ENCODE data around the gene PDE11A.

PDE11A gene

GRCh38 chr2:177726931-177727348 lies 345.6 kb downstream of the PDE11A start:
- H3K27ac ChIP-seq (ENCODE audit: low read depth in 2 of 2, low read length in 2 of 2) = no peak overlapping the region
- no peaks in the 10 kb centered on the region for H3K36me3 ChIP-seq (ENCODE audit: control insufficient read depth in 2 of 2, insufficient read depth in 2 of 2, low read length in 2 of 2)
- no peaks in the 10 kb centered on the region for H3K27me3 ChIP-seq (ENCODE audit: control insufficient read depth in 2 of 2, insufficient read depth in 2 of 2, low read length in 2 of 2)
- H3K9ac ChIP-seq (ENCODE audit: low read depth in 1 of 2, low read length in 2 of 2) = no peak overlapping the region
- H3K9me3 ChIP-seq (ENCODE audit: control insufficient read depth in 2 of 2, low read length in 2 of 2) = no peaks in the 10 kb centered on the region
- H3K4me3 ChIP-seq (ENCODE audit: low read length in 2 of 2) = no peak overlapping the region
- no peaks in the 10 kb centered on the region for H3K4me1 ChIP-seq (ENCODE audit: control insufficient read depth in 2 of 2, insufficient read depth in 2 of 2, low read length in 2 of 2)

- Histone ChIP-seq H3K9me3 (ENCODE audit: control insufficient read depth in 2 of 2, low read length in 2 of 2) (no peaks in the 10 kb centered on the region), H3K4me3 (ENCODE audit: low read length in 2 of 2) (no peak overlapping the region), H3K36me3 (ENCODE audit: control insufficient read depth in 2 of 2, insufficient read depth in 2 of 2, low read length in 2 of 2) (no peaks in the 10 kb centered on the region), H3K4me1 (ENCODE audit: control insufficient read depth in 2 of 2, insufficient read depth in 2 of 2, low read length in 2 of 2) (no peaks in the 10 kb centered on the region), H3K27ac (ENCODE audit: low read depth in 2 of 2, low read length in 2 of 2) (no peak overlapping the region), H3K9ac (ENCODE audit: low read depth in 1 of 2, low read length in 2 of 2) (no peak overlapping the region), H3K27me3 (ENCODE audit: control insufficient read depth in 2 of 2, insufficient read depth in 2 of 2, low read length in 2 of 2) (no peaks in the 10 kb centered on the region)
Measured at GRCh38 chr2:177724398-177725287, 347.9 kb downstream of the PDE11A start.

GRCh38 chr2:177723235-177723634 lies 349.3 kb downstream of the PDE11A start:
- Histone ChIP-seq H3K4me3 (ENCODE audit: low read length in 2 of 2) (no peak overlapping the region), H3K9ac (ENCODE audit: low read depth in 1 of 2, low read length in 2 of 2) (no peak overlapping the region), H3K36me3 (ENCODE audit: control insufficient read depth in 2 of 2, insufficient read depth in 2 of 2, low read length in 2 of 2) (no peaks in the 10 kb centered on the region), H3K4me1 (ENCODE audit: control insufficient read depth in 2 of 2, insufficient read depth in 2 of 2, low read length in 2 of 2) (no peaks in the 10 kb centered on the region), H3K9me3 (ENCODE audit: control insufficient read depth in 2 of 2, low read length in 2 of 2) (no peaks in the 10 kb centered on the region), H3K27ac (ENCODE audit: low read depth in 2 of 2, low read length in 2 of 2) (no peak overlapping the region), H3K27me3 (ENCODE audit: control insufficient read depth in 2 of 2, insufficient read depth in 2 of 2, low read length in 2 of 2) (no peaks in the 10 kb centered on the region)

- Histone ChIP-seq H3K36me3 (ENCODE audit: control insufficient read depth in 2 of 2, insufficient read depth in 2 of 2, low read length in 2 of 2) (no peaks in the 10 kb centered on the region), H3K27ac (ENCODE audit: low read depth in 2 of 2, low read length in 2 of 2) (no peak overlapping the region), H3K4me1 (ENCODE audit: control insufficient read depth in 2 of 2, insufficient read depth in 2 of 2, low read length in 2 of 2) (no peaks in the 10 kb centered on the region), H3K4me3 (ENCODE audit: low read length in 2 of 2) (no peak overlapping the region), H3K9ac (ENCODE audit: low read depth in 1 of 2, low read length in 2 of 2) (no peak overlapping the region), H3K27me3 (ENCODE audit: control insufficient read depth in 2 of 2, insufficient read depth in 2 of 2, low read length in 2 of 2) (no peaks in the 10 kb centered on the region), H3K9me3 (ENCODE audit: control insufficient read depth in 2 of 2, low read length in 2 of 2) (no peaks in the 10 kb centered on the region)
Measured at GRCh38 chr2:177721818-177722567, 350.6 kb downstream of the PDE11A start.

- H3K27me3 ChIP-seq (ENCODE audit: control insufficient read depth in 2 of 2, insufficient read depth in 2 of 2, low read length in 2 of 2) = no peaks in the 10 kb centered on the region
- no peaks in the 10 kb centered on the region for H3K36me3 ChIP-seq (ENCODE audit: control insufficient read depth in 2 of 2, insufficient read depth in 2 of 2, low read length in 2 of 2)
- no peaks in the 10 kb centered on the region for H3K4me1 ChIP-seq (ENCODE audit: control insufficient read depth in 2 of 2, insufficient read depth in 2 of 2, low read length in 2 of 2)
- H3K27ac ChIP-seq (ENCODE audit: low read depth in 2 of 2, low read length in 2 of 2) = no peak overlapping the region
- no peaks in the 10 kb centered on the region for H3K9me3 ChIP-seq (ENCODE audit: control insufficient read depth in 2 of 2, low read length in 2 of 2)
- no peak overlapping the region for H3K4me3 ChIP-seq (ENCODE audit: low read length in 2 of 2)
- no peak overlapping the region for H3K9ac ChIP-seq (ENCODE audit: low read depth in 1 of 2, low read length in 2 of 2)
Measured at GRCh38 chr2:177721087-177721486, 351.5 kb downstream of the PDE11A start.

GRCh38 chr2:177717831-177718618 lies 354.6 kb downstream of the PDE11A start:
- Histone ChIP-seq H3K9me3 (ENCODE audit: control insufficient read depth in 2 of 2, low read length in 2 of 2) (no peaks in the 10 kb centered on the region), H3K9ac (ENCODE audit: low read depth in 1 of 2, low read length in 2 of 2) (no peak overlapping the region)

GRCh38 chr2:177716484-177716883 lies 356.1 kb downstream of the PDE11A start:
- Histone ChIP-seq H3K27ac (ENCODE audit: low read depth in 2 of 2, low read length in 2 of 2) (no peak overlapping the region), H3K27me3 (ENCODE audit: control insufficient read depth in 2 of 2, insufficient read depth in 2 of 2, low read length in 2 of 2) (no peaks in the 10 kb centered on the region), H3K9ac (ENCODE audit: low read depth in 1 of 2, low read length in 2 of 2) (no peak overlapping the region), H3K36me3 (ENCODE audit: control insufficient read depth in 2 of 2, insufficient read depth in 2 of 2, low read length in 2 of 2) (no peaks in the 10 kb centered on the region), H3K4me3 (ENCODE audit: low read length in 2 of 2) (no peak overlapping the region), H3K4me1 (ENCODE audit: control insufficient read depth in 2 of 2, insufficient read depth in 2 of 2, low read length in 2 of 2) (no peaks in the 10 kb centered on the region), H3K9me3 (ENCODE audit: control insufficient read depth in 2 of 2, low read length in 2 of 2) (no peaks in the 10 kb centered on the region)

More at GRCh38 chr2:177717831-177718618, 354.6 kb downstream of the PDE11A start:
- H3K4me1 ChIP-seq (ENCODE audit: control insufficient read depth in 2 of 2, insufficient read depth in 2 of 2, low read length in 2 of 2) = no peaks in the 10 kb centered on the region
- H3K4me3 ChIP-seq (ENCODE audit: low read length in 2 of 2) = no peak overlapping the region
- no peak overlapping the region for H3K27ac ChIP-seq (ENCODE audit: low read depth in 2 of 2, low read length in 2 of 2)
- no peaks in the 10 kb centered on the region for H3K36me3 ChIP-seq (ENCODE audit: control insufficient read depth in 2 of 2, insufficient read depth in 2 of 2, low read length in 2 of 2)
- no peaks in the 10 kb centered on the region for H3K27me3 ChIP-seq (ENCODE audit: control insufficient read depth in 2 of 2, insufficient read depth in 2 of 2, low read length in 2 of 2)

GRCh38 chr2:177715771-177716170 lies 356.8 kb downstream of the PDE11A start:
- no peak overlapping the region for H3K4me3 ChIP-seq (ENCODE audit: low read length in 2 of 2)
- H3K36me3 ChIP-seq (ENCODE audit: control insufficient read depth in 2 of 2, insufficient read depth in 2 of 2, low read length in 2 of 2) = no peaks in the 10 kb centered on the region
- H3K9me3 ChIP-seq (ENCODE audit: control insufficient read depth in 2 of 2, low read length in 2 of 2) = no peaks in the 10 kb centered on the region
- no peaks in the 10 kb centered on the region for H3K4me1 ChIP-seq (ENCODE audit: control insufficient read depth in 2 of 2, insufficient read depth in 2 of 2, low read length in 2 of 2)
- H3K27me3 ChIP-seq (ENCODE audit: control insufficient read depth in 2 of 2, insufficient read depth in 2 of 2, low read length in 2 of 2) = no peaks in the 10 kb centered on the region
- no peak overlapping the region for H3K9ac ChIP-seq (ENCODE audit: low read depth in 1 of 2, low read length in 2 of 2)
- H3K27ac ChIP-seq (ENCODE audit: low read depth in 2 of 2, low read length in 2 of 2) = no peak overlapping the region

- Histone ChIP-seq H3K9me3 (ENCODE audit: control insufficient read depth in 2 of 2, low read length in 2 of 2) (no peaks in the 10 kb centered on the region), H3K4me1 (ENCODE audit: control insufficient read depth in 2 of 2, insufficient read depth in 2 of 2, low read length in 2 of 2) (no peaks in the 10 kb centered on the region), H3K9ac (ENCODE audit: low read depth in 1 of 2, low read length in 2 of 2) (no peak overlapping the region), H3K27me3 (ENCODE audit: control insufficient read depth in 2 of 2, insufficient read depth in 2 of 2, low read length in 2 of 2) (no peaks in the 10 kb centered on the region), H3K36me3 (ENCODE audit: control insufficient read depth in 2 of 2, insufficient read depth in 2 of 2, low read length in 2 of 2) (no peaks in the 10 kb centered on the region), H3K27ac (ENCODE audit: low read depth in 2 of 2, low read length in 2 of 2) (no peak overlapping the region), H3K4me3 (ENCODE audit: low read length in 2 of 2) (no peak overlapping the region)
Measured at GRCh38 chr2:177714704-177715103, 357.9 kb downstream of the PDE11A start.

- Histone ChIP-seq H3K4me3 (ENCODE audit: low read length in 2 of 2) (no peak overlapping the region), H3K27me3 (ENCODE audit: control insufficient read depth in 2 of 2, insufficient read depth in 2 of 2, low read length in 2 of 2) (no peaks in the 10 kb centered on the region), H3K4me1 (ENCODE audit: control insufficient read depth in 2 of 2, insufficient read depth in 2 of 2, low read length in 2 of 2) (no peaks in the 10 kb centered on the region), H3K9me3 (ENCODE audit: control insufficient read depth in 2 of 2, low read length in 2 of 2) (no peaks in the 10 kb centered on the region), H3K36me3 (ENCODE audit: control insufficient read depth in 2 of 2, insufficient read depth in 2 of 2, low read length in 2 of 2) (no peaks in the 10 kb centered on the region), H3K9ac (ENCODE audit: low read depth in 1 of 2, low read length in 2 of 2) (no peak overlapping the region), H3K27ac (ENCODE audit: low read depth in 2 of 2, low read length in 2 of 2) (no peak overlapping the region)
Measured at GRCh38 chr2:177712462-177712861, 360.1 kb downstream of the PDE11A start.

Data from mucosa of rectum (tissue), 2 donors.